ENCODE measurements around the gene GDPD5.

DNA sequence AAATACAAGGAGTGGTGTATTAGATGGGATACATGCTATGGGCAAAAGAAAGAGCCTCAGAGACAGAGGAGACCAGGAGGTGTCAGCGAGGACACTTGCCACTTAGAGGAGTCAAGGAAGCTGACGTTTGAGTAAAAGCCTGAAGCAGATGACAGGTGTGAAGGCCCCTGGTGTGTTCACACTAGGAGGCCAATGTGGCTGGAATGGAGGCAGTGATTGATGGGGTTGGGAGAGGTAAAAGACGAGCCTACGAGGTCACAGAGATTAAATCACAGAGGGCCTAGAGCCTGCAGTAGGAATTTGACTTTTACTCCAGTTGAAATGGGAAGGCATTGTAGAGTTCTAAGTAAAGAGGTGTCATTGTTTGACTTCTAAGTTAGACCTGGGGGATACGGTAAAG, 12.0 kb upstream of the GDPD5 start:
- TF ChIP-seq POLR2A (IDR thresholded peaks at IDR 0.05): no peak
- TF ChIP-seq CTCF (IDR thresholded peaks at IDR 0.05): no peak

Data from uterus (tissue), 2 donors.